ENCODE results near the gene RPL9.
"Not testable (repeated sequence)": the region's sequence is repeated elsewhere in the genome, so short reads cannot be mapped to it uniquely, and the experiment has no call there.

Gene RPL9

DNA sequence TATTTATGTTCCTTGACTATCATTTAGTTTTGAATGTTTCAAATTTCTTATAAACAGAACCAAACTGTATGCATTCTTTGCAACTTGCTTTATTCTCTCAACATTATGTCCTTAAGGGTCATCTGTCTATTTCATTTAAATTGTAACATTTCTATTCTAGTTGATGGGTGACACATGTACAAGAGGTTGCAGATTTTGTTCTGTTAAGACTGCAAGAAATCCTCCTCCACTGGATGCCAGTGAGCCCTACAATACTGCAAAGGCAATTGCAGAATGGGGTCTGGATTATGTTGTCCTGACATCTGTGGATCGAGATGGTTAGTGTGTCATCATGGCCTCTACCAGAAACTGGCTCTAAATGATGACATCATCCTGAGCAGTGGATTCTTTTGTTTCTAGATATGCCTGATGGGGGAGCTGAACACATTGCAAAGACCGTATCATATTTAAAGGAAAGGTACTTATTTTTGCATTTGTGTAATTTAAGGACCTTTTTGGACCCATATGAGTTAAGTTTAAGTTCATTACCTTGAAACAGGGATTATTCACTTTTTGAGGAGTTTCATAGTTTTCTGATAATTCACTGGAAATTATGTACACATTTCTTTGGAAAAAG is 6.3 kb upstream of the RPL9 start:
- FAIRE-seq: peak; percentile 67
- no peak for DNase-seq (ENCODE audit: insufficient read length, low spot score)
- no peak for TF ChIP-seq CTCF (IDR thresholded peaks at IDR 0.05; ENCODE audit: insufficient read depth, missing control alignments)

DNA sequence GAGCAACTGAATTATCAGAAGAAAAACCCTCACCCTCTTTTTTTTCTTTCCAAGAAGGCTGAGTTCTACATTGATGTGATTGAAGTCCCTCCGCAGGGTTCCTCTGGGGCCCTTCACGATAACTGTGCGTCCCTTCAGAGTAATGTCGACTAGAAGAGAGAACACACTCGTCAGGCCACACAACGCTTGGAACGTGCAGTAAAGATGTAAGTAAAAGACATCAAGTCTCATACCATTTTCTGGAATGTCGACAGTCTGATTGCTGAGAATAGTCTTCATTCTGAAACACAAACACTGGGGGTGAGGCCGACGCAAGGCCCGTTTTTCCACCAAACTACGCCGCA is 589 bp downstream of the RPL9 start:
- not testable (repeated sequence) for FAIRE-seq; DNase-seq (ENCODE audit: insufficient read length, low spot score)

GRCh38 chr4:39456946-39457763 is 1.6 kb downstream of the RPL9 start:
- DNase-seq (ENCODE audit: insufficient read length, low spot score): no peak
- no peak for FAIRE-seq
- TF ChIP-seq CTCF (IDR thresholded peaks at IDR 0.05; ENCODE audit: insufficient read depth, missing control alignments): no peak

DNA sequence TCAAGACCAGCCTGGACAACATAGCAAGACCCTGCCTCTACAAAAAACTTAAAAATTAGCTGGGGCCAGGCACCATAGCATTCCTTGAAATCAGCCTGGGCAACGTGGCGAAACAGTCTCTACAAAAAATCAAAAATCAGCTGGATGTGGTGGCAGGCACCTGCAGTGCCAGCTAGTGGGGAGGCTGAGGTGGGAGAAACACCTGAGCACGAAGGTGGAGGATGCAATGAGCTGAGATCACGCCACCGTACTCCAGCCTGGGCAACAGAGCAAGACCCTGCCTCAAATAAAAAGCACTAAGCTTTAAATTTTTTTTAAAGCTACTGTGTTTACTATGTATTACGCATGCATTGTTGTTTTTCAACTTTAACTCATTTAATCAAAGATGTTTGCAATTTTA is 3.2 kb downstream of the RPL9 start:
- no peak for TF ChIP-seq CTCF (IDR thresholded peaks at IDR 0.05; ENCODE audit: insufficient read depth, missing control alignments)
- DNase-seq (ENCODE audit: insufficient read length, low spot score) (no peak), FAIRE-seq (no peak)

DNA sequence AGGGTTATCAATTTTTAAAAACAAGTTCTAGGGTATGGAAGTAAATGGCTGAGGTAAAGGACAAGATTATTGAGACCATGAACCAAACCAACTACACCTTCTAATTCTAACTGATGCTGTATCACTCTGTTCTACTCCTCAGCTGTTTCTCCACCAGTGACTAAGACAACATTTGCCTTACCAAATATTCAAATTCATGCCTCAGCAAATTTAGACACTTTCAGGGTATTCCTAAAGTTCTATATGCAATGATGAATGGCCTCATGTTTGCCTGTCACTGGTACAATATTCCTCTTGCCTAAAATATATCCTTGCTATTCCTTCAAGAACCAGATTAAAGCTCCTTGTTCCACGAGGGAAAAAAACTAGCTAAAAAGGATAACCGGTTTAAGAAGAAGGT is 5.0 kb downstream of the RPL9 start:
- DNase-seq (ENCODE audit: insufficient read length, low spot score) (no peak), FAIRE-seq (no peak)
- TF ChIP-seq CTCF (IDR thresholded peaks at IDR 0.05; ENCODE audit: insufficient read depth, missing control alignments): no peak

- DNase-seq (ENCODE audit: insufficient read length, low spot score) (no peak), FAIRE-seq (no peak)
- TF ChIP-seq CTCF (IDR thresholded peaks at IDR 0.05; ENCODE audit: insufficient read depth, missing control alignments): no peak
These were observed 5.7 kb downstream of the RPL9 start for GRCh38 chr4:39452860-39453587.

- TF ChIP-seq CTCF (IDR thresholded peaks at IDR 0.05; ENCODE audit: insufficient read depth, missing control alignments): no peak
- FAIRE-seq: no peak
- DNase-seq (ENCODE audit: insufficient read length, low spot score): no peak
These were observed 6.4 kb downstream of the RPL9 start for GRCh38 chr4:39452153-39452859.
